GM19099 (cell line): ENCODE measurements around the gene LMX1B.

Experiments used
- POLR2A ChIP-seq: IDR thresholded peaks from 3 replicates; pipeline ENCODE4 v1.6.1; 2011; ENCODE audit warnings: low read depth; ENCODE audit not compliant: insufficient read length; ENCODE audit errors: extremely low read depth

Gene LMX1B

GRCh38 chr9:126683698-126684044 is 69.9 kb downstream of the LMX1B start:
- no peak for TF ChIP-seq POLR2A

GRCh38 chr9:126684345-126684744 is 70.6 kb downstream of the LMX1B start:
- TF ChIP-seq POLR2A: no peak

GRCh38 chr9:126684965-126685465 is 71.3 kb downstream of the LMX1B start:
- TF ChIP-seq POLR2A: no peak

- no peak for TF ChIP-seq POLR2A
Measured at GRCh38 chr9:126687930-126688461, 74.3 kb downstream of the LMX1B start.

GRCh38 chr9:126688617-126689016 is 74.9 kb downstream of the LMX1B start:
- no peak for TF ChIP-seq POLR2A

- no peak for TF ChIP-seq POLR2A
Measured at GRCh38 chr9:126689027-126689825, 75.5 kb downstream of the LMX1B start.

- no peak for TF ChIP-seq POLR2A
Measured at GRCh38 chr9:126690431-126691051, 76.8 kb downstream of the LMX1B start.

GRCh38 chr9:126692041-126692758 is 78.5 kb downstream of the LMX1B start:
- TF ChIP-seq POLR2A: no peak

GRCh38 chr9:126692759-126693427 is 79.2 kb downstream of the LMX1B start:
- no peak for TF ChIP-seq POLR2A

- no peak for TF ChIP-seq POLR2A
Measured at GRCh38 chr9:126693428-126693944, 79.8 kb downstream of the LMX1B start.

GRCh38 chr9:126694206-126695081 is 80.7 kb downstream of the LMX1B start:
- no peak for TF ChIP-seq POLR2A

- no peak for TF ChIP-seq POLR2A
Measured at GRCh38 chr9:126695186-126695585, 81.5 kb downstream of the LMX1B start.

- TF ChIP-seq POLR2A: no peak
Measured at GRCh38 chr9:126695701-126696400, 82.1 kb downstream of the LMX1B start.
